OCI-LY7 (cell line): Measurements from ENCODE around the gene REELD1. TPM values are rescaled to one million over a fixed set of nuclear protein-coding genes. Genes with fewer than 3 reads are reported as not detected.

ENCODE experiments used
- BruUV-seq: library from RNA; stranded (reverse); fragments of 400-500 nt; replicated peaks from 2 replicates; lab custom pipeline; 2021; lab: Mats Ljungman, UMichigan
- CTCF ChIA-PET: fragments of 300-600 bp; sonication (Branson Sonifier 250); formaldehyde crosslinking; loops from one replicate; lab custom pipeline; 2022; ENCODE audit warnings: antibody characterized with exemption; ENCODE audit not compliant: unreplicated experiment; lab: Charles Lee
- POLR2A ChIA-PET: fragments of 300-600 bp; sonication (Branson Sonifier 250); formaldehyde crosslinking; loops from one replicate; lab custom pipeline; 2022; ENCODE audit warnings: antibody characterized with exemption; lab: Charles Lee
- DNase-seq: peaks from one replicate; pipeline ENCODE4 v3.0.0-alpha.2; 2015; ENCODE audit warnings: low spot score
- H2AFZ ChIP-seq: fragments of 200-600 bp; sonication (generic), shearing (Covaris generic); 2 replicates; pipeline ENCODE4 v1.6.1; 2014; ENCODE audit warnings: mild to moderate bottlenecking, antibody characterized with exemption, low read length, moderate library complexity
- H3K27ac ChIP-seq: fragments of 200-600 bp; sonication (generic); 2 replicates; pipeline ENCODE4 v1.5.1; 2014; ENCODE audit warnings: mixed run types, low read depth, mild to moderate bottlenecking, moderate library complexity, low read length, inconsistent platforms; ENCODE audit not compliant: poor library complexity, severe bottlenecking
- H3K36me3 ChIP-seq: fragments of 200-600 bp; sonication (generic); 2 replicates; pipeline ENCODE4 v1.6.1; 2014; ENCODE audit warnings: mild to moderate bottlenecking, antibody characterized with exemption, low read length, moderate library complexity, mixed read lengths; ENCODE audit not compliant: insufficient read depth
- H3K4me1 ChIP-seq: fragments of 200-600 bp; sonication (generic); 2 replicates; pipeline ENCODE4 v1.5.1; 2014; ENCODE audit warnings: mild to moderate bottlenecking, low read length; ENCODE audit not compliant: insufficient read depth, poor library complexity, severe bottlenecking
- H3K4me2 ChIP-seq: fragments of 200-600 bp; sonication (generic); 2 replicates; pipeline ENCODE4 v1.6.1; 2014; ENCODE audit warnings: mild to moderate bottlenecking, low read length
- H3K4me3 ChIP-seq: fragments of 200-600 bp; sonication (generic); 2 replicates; pipeline ENCODE4 v1.5.1; 2014; ENCODE audit warnings: mild to moderate bottlenecking, low read depth, low read length; ENCODE audit not compliant: poor library complexity, severe bottlenecking
- H3K79me2 ChIP-seq: fragments of 200-600 bp; sonication (generic); 2 replicates; pipeline ENCODE4 v1.6.1; 2016; ENCODE audit warnings: low read depth, mild to moderate bottlenecking, low read length, moderate library complexity, mixed read lengths; ENCODE audit not compliant: insufficient read depth
- H3K9me2 ChIP-seq: fragments of 200-600 bp; sonication (generic); 2 replicates; pipeline ENCODE4 v1.6.1; 2016; ENCODE audit warnings: mild to moderate bottlenecking, low read length, mixed read lengths; ENCODE audit not compliant: insufficient read depth
- H3K9me3 ChIP-seq: fragments of 200-600 bp; sonication (generic); 2 replicates; pipeline ENCODE4 v1.6.1; 2014; ENCODE audit warnings: mild to moderate bottlenecking, mixed run types, low read length, mixed read lengths
- H4K20me1 ChIP-seq: fragments of 200-600 bp; sonication (generic); 2 replicates; pipeline ENCODE4 v1.6.1; 2014; ENCODE audit warnings: mild to moderate bottlenecking, antibody characterized with exemption, low read length, moderate library complexity, mixed read lengths; ENCODE audit not compliant: insufficient read depth
- CTCF ChIP-seq: fragments of 200-600 bp; sonication (generic); conservative IDR thresholded peaks from 2 replicates; pipeline ENCODE4 v1.5.1; 2014; ENCODE audit warnings: mild to moderate bottlenecking, antibody characterized with exemption, low read length, moderate library complexity, mixed read lengths
- EZH2phosphoT487 ChIP-seq: fragments of 200-600 bp; sonication (generic); IDR thresholded peaks from 2 replicates; pipeline ENCODE4 v1.6.1; 2018; ENCODE audit warnings: low read depth, borderline replicate concordance, mild to moderate bottlenecking, mixed run types, antibody characterized with exemption, low read length, moderate library complexity, mixed read lengths
- intact Hi-C: fragments of 100-400 bp; cut with micrococcal nuclease; formaldehyde crosslinking; loops from one replicate; pipeline ENCODE4 v1.10.0; 2022; ENCODE audit not compliant: unreplicated experiment
- total RNA-seq, 2 experiments: library from RNA; depleted of rRNA in 1 of 2; stranded (reverse); fragments of >200 nt in 1 of 2; shearing (Covaris generic) in 1 of 2; gene quantifications; 2 replicates each; pipeline ENCODE4 v1.2.3, GENCODE V29; 2014 to 2022

REELD1 gene
- total RNA-seq, 2 experiments from 2014 or later: 0.63 TPM; not detected in 1

GRCh38 chr4:146179784-146180370 is 34.5 kb upstream of the REELD1 start:
- intact Hi-C loops: loop anchor here (5.0 kb wide), 3 partner anchors 148 to 243 kb away; partner anchors contain the start of gene ZNF827
- no TSS peak for BruUV-seq
- Histone ChIP-seq H3K4me2 (0 out of 2 replicates have a peak overlapping the region, but pooled peaks have one; percentile 9), H3K36me3 (peaks cover 27% of the 10 kb centered on the region), H3K79me2 (peaks cover 67% of the 10 kb centered on the region), H3K27ac (no peak overlapping the region), H3K4me3 (no peak overlapping the region), H3K4me1 (peaks cover 45% of the 10 kb centered on the region), H2AFZ (no peak overlapping the region), H3K9me3 (no peaks in the 10 kb centered on the region), H3K9me2 (no peaks in the 10 kb centered on the region), H4K20me1 (peaks cover 13% of the 10 kb centered on the region; the same call in 1 of the 2 replicates)
- ChIA-PET CTCF (no interaction called here), POLR2A (interaction anchor here (0.6 to 2.2 kb wide), 2 partner anchors 8 to 242 kb away, joined by 4 to 10 read pairs; no protein-coding TSS in a partner anchor)
- TF ChIP-seq CTCF: no peak
- TF ChIP-seq EZH2phosphoT487: no peak
- DNase-seq: no peak

GRCh38 chr4:146182443-146182842 is 31.9 kb upstream of the REELD1 start:
- intact Hi-C loops: no loop called here
- H3K9me3 ChIP-seq: no peaks in the 10 kb centered on the region
- peaks cover 51% of the 10 kb centered on the region; the same call in 1 of the 2 replicates for H3K79me2 ChIP-seq
- no peak for DNase-seq
- CTCF ChIA-PET: no interaction called here
- TF ChIP-seq CTCF (no peak), EZH2phosphoT487 (no peak)
- peaks cover 53% of the 10 kb centered on the region for H3K36me3 ChIP-seq
- no peak overlapping the region for H3K4me3 ChIP-seq
- no TSS peak for BruUV-seq
- peaks cover 30% of the 10 kb centered on the region for H3K4me1 ChIP-seq
- H3K9me2 ChIP-seq: no peaks in the 10 kb centered on the region
- H3K27ac ChIP-seq: no peak overlapping the region
- POLR2A ChIA-PET: interaction anchor here (0.6 to 1.0 kb wide), 2 partner anchors 124 to 238 kb away, joined by 3 read pairs; no protein-coding TSS in a partner anchor
- H2AFZ ChIP-seq: no peak overlapping the region
- no peaks in the 10 kb centered on the region for H4K20me1 ChIP-seq
- H3K4me2 ChIP-seq: no peak overlapping the region

GRCh38 chr4:146183209-146183608 is 31.1 kb upstream of the REELD1 start:
- CTCF ChIA-PET: interaction anchor here (0.6 kb wide), 1 partner anchor 124 kb away, joined by 3 read pairs; no protein-coding TSS in a partner anchor
- intact Hi-C loops: no loop called here
- Histone ChIP-seq H3K9me3 (no peaks in the 10 kb centered on the region), H3K36me3 (peaks cover 60% of the 10 kb centered on the region), H2AFZ (no peak overlapping the region), H3K27ac (no peak overlapping the region), H4K20me1 (no peaks in the 10 kb centered on the region), H3K79me2 (peaks cover 43% of the 10 kb centered on the region; the same call in 1 of the 2 replicates), H3K4me1 (peaks cover 22% of the 10 kb centered on the region), H3K4me2 (no peak overlapping the region), H3K4me3 (no peak overlapping the region), H3K9me2 (no peaks in the 10 kb centered on the region)
- DNase-seq: no peak
- TF ChIP-seq EZH2phosphoT487 (no peak), CTCF (no peak)
- POLR2A ChIA-PET: no interaction called here
- no TSS peak for BruUV-seq
